KBM-7 (cell line): Measurements from ENCODE around the gene TNP2.

Experiments
- DNase-seq: peaks from one replicate; pipeline ENCODE4 v3.0.0-alpha.2; 2015
- in situ Hi-C: fragments of 300-500 bp; cut with MboI; formaldehyde crosslinking; loops from 2 replicates; pipeline ENCODE4 v1.14.3; 2020; ENCODE audit warnings: low sequenced_read_pairs, low pct_unique_long_range_greater_than_20kb, mixed read lengths

Gene TNP2

DNA sequence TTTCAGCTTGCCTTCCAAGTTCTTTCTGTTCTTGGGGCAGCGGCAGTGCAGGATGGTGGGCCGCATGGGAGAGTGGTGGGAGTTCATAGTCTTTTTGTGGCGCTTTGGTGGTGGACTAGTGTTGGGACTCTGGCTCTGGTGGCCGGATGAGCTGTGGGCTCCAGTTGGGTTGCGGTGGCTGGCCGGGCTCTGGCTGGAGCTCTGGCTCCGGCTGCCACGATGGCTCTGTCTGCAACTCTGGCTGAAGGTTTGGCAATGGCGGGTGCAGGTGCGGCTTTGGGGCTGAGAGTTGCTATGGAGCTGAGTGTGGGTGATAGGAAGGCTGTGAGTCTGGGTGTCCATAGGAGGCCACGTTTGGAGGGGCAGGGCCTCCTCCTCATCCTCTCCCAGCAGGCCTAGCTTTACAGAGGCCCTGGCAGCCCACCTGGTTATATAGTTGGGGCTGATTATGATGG, at the start of gene TNP2:
TSS of gene TNP2 (minus strand) at position 405 of the 455 bp plus-strand sequence. CDS start at position 342, 63 bp downstream.
- in situ Hi-C loops: no loop called here
- no peak for DNase-seq

DNA sequence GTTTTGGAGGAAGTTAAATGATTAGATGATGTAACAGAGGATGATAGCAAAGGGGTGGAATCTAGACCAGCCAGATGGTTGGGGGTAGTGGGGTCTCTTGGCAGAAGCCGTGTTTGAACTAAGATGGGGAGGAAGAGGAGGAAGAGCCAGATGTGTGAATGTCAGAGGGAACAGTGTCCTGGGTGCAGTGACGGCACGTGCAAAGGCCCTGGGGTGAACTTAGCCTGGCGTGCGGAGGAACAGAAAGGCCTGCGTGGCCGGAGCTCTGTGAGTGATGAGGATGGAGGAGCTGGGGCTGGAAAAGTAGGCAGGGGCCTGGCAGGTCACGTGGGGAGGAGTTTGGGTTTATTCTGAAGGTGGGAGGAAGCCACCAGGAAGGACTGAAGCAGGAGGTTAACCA, 49.7 kb upstream of the TNP2 start:
- DNase-seq: no peak
- in situ Hi-C loops: no loop called here

DNA sequence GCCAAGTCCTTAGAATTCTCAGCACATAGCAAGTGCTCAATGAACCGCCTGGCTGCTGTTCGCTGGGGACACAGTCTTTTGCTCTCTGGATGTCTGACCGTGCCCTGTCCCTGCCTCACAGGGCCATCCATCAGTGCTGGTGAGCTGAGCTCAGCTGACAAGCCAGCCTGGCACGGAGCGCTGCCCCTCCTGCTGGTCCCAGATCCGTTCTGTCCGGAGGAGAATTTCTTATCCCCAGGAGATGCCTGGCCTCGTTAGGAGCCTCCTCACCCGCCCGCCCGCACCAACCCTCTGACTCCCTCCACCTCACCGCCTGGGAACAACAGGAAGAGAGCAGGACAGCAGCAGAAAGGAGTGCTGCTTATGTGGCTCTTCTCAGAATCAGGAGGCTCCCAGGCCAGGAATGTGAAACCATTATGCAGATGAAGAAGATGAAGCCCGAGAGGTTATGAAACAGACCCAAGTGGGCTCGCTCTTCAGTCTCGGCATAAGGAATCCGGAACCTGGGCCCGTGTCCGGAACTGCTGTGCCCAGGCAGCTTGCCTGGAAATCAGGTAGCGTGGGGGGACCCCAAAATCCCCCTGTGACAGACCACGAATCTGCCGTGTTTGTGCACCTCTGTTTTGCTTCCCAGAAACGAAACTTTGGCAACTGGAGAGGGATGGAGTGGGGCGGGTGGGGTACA, 47.3 kb upstream of the TNP2 start:
- DNase-seq: no peak
- in situ Hi-C loops: no loop called here

GRCh38 chr16:11315510-11315909, 46.4 kb upstream of the TNP2 start:
- in situ Hi-C loops: no loop called here
- peak; percentile 46 for DNase-seq

- in situ Hi-C loops: no loop called here
- no peak for DNase-seq
Measured at GRCh38 chr16:11314309-11314894, 45.3 kb upstream of the TNP2 start.

DNA sequence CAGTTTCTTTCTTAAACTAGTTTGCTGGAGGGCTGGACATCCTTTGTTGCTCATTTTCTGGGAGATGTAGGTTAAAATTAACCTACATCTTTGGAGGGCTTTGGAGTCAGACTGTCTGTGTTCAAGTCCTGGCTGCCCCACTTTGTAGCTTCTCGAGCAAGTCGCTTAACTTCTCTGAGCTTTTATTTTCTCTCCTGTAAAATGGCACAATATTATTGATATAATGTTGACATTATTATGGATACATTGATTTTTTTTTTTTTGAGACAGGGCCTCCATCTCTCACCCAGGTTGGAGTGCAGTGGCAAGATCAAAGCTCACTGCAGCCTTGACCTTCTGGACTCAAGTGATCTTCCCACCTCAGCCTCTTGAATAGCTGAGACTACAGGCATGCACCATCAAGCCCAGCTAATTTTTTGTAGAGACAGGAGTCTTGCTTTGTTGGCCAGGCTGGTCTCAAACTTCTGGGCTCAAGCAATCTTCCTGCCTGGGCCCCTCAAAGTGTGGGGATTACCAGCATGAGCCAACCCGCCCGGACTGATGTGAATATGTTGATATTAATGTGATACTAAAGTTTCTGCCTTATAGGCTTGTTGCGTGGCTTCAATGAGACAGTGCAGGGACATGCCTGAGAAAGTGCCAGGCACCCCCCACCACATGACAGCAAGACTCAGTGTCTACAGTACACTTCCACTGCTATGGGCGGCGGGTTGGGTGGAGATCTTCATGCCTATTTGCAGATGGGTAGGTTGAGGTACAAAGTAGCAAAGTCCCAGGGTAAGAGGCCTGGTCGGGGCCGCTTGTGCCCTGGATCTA, 44.6 kb upstream of the TNP2 start:
- in situ Hi-C loops: no loop called here
- DNase-seq: no peak

DNA sequence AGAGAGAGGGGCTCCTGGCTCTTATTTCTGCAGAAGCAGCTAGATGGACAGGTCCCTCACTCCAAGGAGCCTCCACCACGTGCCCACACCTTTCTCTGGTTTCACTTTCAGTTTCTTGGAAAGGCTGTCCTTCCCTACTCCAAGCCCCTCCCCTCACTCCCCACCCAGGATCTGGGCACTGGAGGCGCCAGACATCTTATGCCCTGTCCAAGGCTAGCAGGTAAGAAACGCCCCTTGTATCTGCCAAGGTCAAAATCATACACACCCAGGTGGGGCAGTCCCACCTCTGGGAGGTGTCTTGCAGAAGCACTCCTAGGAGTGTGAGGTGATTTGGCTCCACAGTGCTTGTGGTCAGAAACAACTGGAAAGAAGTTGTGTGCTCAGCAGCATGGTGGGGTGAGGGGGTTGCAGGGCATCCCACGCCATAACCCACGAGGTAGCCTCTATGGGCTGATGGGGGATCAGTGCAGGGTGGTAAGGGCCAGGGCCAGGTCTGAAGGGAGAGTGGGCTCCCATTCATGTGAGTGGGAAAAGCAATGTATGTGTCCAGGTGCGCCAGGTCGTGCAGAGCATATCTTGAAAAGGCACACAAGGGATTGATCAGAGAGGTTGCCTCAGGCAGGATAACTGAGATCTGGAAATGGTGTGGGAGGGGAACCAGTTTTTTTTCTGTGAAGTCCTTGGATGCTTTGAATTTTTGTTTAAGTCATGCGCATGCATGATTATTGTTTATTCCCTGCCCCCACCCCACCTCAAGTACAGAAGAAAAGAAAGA, 43.8 kb upstream of the TNP2 start:
- in situ Hi-C loops: no loop called here
- DNase-seq: no peak

DNA sequence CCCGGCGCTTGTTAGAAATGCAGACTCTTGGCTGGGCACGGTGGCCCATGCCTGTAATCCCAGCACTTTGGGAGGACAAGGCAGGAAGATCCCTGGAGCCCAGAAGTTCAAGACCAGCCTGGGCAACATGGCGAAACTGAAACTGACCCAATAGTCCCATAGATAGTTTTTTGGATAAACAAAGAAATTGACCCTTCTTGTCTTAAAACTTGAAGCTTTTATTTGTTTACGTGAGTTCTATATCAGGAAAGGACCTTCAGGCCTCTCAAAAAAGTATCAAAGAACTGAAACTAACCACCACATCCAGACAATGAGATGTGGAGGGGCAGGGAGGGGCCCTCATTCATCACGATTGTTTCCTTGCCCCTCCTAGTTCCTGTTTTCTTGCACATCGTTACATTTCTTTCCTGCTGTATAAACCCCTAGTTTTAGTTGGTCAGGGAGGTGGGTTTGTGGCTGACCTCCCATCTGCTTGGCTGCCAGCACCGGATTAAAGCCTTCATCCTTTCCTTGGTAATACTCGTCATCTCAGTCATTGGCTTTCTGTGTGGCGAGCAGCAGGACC, 42.0 kb upstream of the TNP2 start:
- in situ Hi-C loops: no loop called here
- DNase-seq: peak; percentile 94

- no peak for DNase-seq
- in situ Hi-C loops: no loop called here
Measured at GRCh38 chr16:11310634-11310977, 41.5 kb upstream of the TNP2 start.

DNA sequence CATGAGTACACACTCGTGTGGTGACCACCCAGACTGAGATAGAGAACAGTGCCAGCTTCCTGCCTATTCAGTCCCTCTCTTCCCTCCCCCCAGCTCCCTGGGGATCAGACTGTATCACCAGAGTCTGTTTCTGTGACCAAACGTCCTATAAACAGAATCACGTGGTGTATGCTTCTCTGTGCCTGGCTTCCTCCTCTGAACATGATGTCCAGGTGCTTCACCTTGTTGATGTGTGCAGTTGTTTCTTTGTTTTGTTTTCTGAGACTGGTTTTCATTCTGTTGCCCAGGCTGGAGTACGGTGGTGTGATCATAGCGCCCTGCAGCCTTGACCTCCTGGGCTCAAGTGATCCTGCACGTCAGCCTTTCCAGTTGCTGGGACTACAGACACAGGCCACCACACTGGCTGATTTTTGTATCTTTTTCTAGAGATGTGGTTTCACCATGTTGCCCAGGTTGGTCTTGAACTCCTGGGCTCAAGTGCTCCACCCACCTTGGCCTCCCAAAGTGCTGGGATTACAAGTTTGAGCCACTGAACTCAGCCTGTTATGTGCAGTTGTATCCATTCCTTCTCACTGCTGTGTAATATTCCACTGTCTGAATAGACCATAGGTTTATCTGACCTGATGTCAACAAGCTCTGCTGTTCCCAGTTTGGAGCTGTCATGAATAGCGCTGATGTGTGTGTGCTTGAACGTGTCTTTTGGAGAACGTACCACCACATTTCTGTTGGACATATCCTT, 40.9 kb upstream of the TNP2 start:
- DNase-seq: peak; percentile 51
- in situ Hi-C loops: no loop called here

DNA sequence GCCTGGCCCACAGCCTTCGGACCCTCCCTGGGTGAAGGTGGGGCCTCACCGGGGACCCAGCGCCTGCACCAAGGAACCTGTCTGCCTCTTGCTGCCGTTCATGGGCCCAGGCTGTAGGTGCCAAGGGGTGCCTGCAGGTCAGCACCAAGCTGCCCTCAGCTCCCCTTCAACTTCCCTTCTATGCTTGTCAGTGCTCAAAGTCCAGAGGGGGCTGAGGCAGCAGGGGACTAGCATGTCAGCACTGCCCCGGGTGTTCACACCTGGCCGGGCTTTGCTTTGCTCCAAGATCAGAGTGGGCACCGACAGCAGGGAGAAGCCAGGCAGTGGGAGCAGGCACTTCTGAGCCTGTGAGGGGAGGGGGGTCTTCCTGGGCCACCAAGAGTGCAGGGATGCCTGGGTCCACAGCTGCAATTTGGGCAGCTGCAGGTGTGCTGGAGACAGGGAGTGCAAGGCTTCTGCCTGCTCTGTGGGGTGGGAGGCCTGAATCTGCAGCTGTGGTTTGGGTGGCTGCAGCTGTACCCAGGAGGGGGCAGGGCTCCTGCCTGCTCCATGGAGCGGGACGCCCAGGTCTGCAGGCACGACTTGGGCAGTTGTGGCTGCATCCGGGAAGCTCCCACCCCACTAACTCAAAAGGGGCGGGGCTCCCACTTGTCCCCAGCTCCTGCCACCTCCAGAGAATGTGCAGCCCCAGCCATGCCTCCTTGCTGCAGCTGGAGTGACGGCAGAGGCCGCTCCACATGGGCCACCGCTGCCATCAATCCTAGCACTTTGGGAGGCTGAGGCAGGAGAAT, 39.6 kb upstream of the TNP2 start:
- in situ Hi-C loops: no loop called here
- DNase-seq: peak; percentile 89

- in situ Hi-C loops: no loop called here
- no peak for DNase-seq
Measured at GRCh38 chr16:11307639-11308492, 38.7 kb upstream of the TNP2 start.

DNA sequence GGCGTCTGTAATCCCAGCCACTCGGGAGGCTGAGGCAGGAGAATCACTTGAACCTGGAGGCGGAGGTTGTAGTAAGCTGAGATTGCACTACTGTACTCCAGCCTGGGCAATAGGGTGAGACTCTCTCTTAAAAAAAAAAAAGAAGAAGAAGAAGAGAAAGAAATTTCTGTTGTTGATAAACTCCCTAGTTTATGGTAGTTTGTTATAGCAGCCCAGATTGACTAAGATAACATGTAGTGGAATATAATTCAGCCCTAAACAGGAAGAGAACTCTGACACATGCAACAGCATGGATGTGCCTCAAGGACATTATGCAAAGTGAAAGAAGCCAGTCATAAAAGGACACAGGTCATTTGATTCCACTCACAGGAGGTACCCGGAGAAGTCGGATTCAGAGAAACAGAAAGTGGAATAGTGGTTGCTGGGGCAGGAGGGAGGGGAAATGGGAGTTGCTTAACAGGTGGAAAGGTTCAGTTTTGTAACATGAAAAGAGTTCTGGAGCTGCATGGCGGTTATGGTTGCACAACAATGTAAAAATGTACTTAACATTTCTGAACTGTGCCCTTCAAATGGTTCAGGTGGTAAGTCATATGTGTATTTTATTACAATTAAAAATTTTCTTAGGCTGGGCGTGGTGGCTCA, 38.0 kb upstream of the TNP2 start:
- in situ Hi-C loops: no loop called here
- peak; percentile 55 for DNase-seq

- in situ Hi-C loops: no loop called here
- DNase-seq: no peak
Measured at GRCh38 chr16:11306381-11306780, 37.3 kb upstream of the TNP2 start.

DNA sequence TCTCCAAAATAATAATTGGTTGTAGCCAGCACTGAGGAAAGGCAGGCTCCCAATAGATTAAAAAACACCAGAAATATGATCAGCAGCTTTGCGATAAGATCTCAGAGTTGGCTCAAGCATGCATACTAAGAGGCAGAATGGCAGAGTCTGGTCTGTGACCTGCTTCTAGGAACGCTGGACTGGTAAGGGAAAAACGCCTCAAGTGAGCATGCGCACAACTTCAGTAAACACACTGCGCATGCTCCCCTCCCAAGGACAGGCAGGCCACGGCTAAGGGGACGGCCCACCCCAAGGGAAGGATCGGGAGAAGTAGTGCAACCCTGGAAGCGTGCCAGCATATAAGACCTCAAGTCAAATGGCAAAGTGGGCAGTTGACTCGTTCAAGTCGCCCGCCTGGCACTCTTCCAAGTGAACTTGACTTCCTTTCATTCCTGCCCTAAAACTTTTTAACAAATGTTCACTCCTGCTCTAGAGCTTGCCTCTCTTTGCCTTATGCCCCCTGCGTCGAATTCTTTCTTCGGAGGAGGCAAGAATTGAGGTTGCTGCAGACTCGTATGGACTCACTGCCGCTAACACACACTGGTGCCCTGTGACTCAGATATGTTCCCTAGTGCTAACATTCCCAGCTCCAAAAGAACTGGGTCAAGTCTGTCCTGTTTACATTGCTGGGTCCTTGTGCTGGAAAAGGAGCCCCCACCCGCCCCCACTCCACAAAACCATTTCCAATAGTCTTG, 34.4 kb upstream of the TNP2 start:
- in situ Hi-C loops: no loop called here
- no peak for DNase-seq

- no peak for DNase-seq
- in situ Hi-C loops: no loop called here
Measured at GRCh38 chr16:11302977-11303376, 33.9 kb upstream of the TNP2 start.
